Measurements from ENCODE around the gene MRPL18. TPM values are rescaled to one million over a fixed set of nuclear protein-coding genes. Genes with fewer than 3 reads are reported as not detected.

MRPL18 gene
- total and polyA plus RNA-seq, 2 of the 4 experiments (the other 2 are of a cell fraction): 53.4 to 56.8 TPM

DNA sequence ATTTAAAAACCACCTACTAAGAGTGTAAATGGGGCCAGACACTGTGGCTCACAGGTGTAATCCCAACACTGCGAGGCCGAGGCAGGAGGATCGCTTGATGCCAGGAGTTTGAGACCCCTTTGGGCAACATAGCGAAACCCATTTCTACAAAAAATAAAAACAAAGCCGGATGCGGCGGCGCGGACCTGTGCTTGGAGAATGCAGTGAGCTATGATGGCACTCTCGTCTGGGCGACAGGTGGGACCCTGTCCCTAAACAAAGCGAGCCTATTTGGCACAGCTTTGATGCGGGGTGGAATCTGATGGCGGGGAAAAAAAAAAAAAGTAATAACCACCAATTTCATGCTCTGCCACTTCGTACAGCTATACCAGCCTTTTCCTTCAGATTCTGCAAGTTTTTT lies 2.0 kb upstream of the MRPL18 start:
- Histone ChIP-seq H4K5ac (ENCODE audit: low read depth, low read length) (no peak overlapping the region), H3K79me1 (ENCODE audit: low read depth in 1 of 2, low read length in 2 of 2) (peaks cover 15 to 38% of the 10 kb centered on the region in 2 experiments), H2BK120ac (ENCODE audit: low read depth, low read length) (no peak overlapping the region), H3K23ac (ENCODE audit: low read depth, low read length) (no peak overlapping the region), H3K27me3 (ENCODE audit: control insufficient read depth, insufficient read depth, low read length) (no peaks in the 10 kb centered on the region), H2AK9ac (replicated peaks; ENCODE audit: low read depth, low read length, poor library complexity) (no peak overlapping the region), H3K9me3 (ENCODE audit: control insufficient read depth, insufficient read depth, low read length) (no peaks in the 10 kb centered on the region), H3K9ac (ENCODE audit: low read depth, low read length) (peak overlapping the region; percentile 90), H2AFZ (replicated peaks; ENCODE audit: low read length, poor library complexity) (no peak overlapping the region), H3K4ac (ENCODE audit: low read depth, low read length) (no peak overlapping the region), H4K91ac (ENCODE audit: insufficient read depth, low read depth, low read length) (no peak overlapping the region), H2BK15ac (ENCODE audit: low read depth, low read length) (no peak overlapping the region), H3K18ac (ENCODE audit: low read depth, low read length) (no peak overlapping the region), H2BK5ac (ENCODE audit: low read depth, low read length, poor library complexity, severe bottlenecking) (no peak overlapping the region), H3K27ac (ENCODE audit: insufficient read depth, low read length) (peak overlapping the region; percentile 7; the same call in 1 of the 2 replicates), H3K36me3 (ENCODE audit: control insufficient read depth, insufficient read depth, low read length) (peaks cover 15% of the 10 kb centered on the region), H2AK5ac (ENCODE audit: low read depth, low read length) (no peak overlapping the region), H3K4me3 (ENCODE audit: insufficient read depth, low read depth, low read length) (peak overlapping the region; percentile 89), H4K20me1 (ENCODE audit: insufficient read depth, low read length) (peaks cover 16% of the 10 kb centered on the region), H3K14ac (replicated peaks; ENCODE audit: low read depth, low read length) (0 out of 2 replicates have a peak overlapping the region, but pooled peaks have one; percentile 3), H2BK20ac (ENCODE audit: low read depth, low read length) (no peak overlapping the region), H3K9me1 (ENCODE audit: insufficient read depth, low read length) (no peaks in the 10 kb centered on the region), H3K4me2 (ENCODE audit: low read depth, low read length) (peak overlapping the region; percentile 85), H4K8ac (ENCODE audit: low read depth in 2 of 2, low read length in 2 of 2) (no peak overlapping the region), H3K4me1 (ENCODE audit: control insufficient read depth, insufficient read depth, low read length) (peaks cover 4% of the 10 kb centered on the region), H3K56ac (ENCODE audit: extremely low read depth, insufficient read depth, low read length) (no peak overlapping the region)
- in situ Hi-C loops (cut with MboI; ENCODE audit: low sequenced_read_pairs): no loop called here
- ATAC-seq (ENCODE audit: low read depth) (no peak), DNase-seq (no peak)
- BruUV-seq (replicated peaks): TSS peak; percentile 28
- no CpG with 5 or more reads among the region's 15 CpGs for WGBS, 2 experiments (ENCODE audit: extremely low coverage in 2 of 2, insufficient read length in 1 of 2)
- dilution Hi-C loops (cut with HindIII; ENCODE audit: low sequenced_read_pairs, unreplicated experiment): no loop called here
- ChIA-PET CTCF (interaction anchor here (0.5 to 0.6 kb wide), 2 partner anchors 15 to 653 kb away, joined by 4 to 5 read pairs; no protein-coding TSS in a partner anchor), POLR2A (ENCODE audit: unreplicated experiment) (no interaction called here)
- TF ChIP-seq, protein P1, sequence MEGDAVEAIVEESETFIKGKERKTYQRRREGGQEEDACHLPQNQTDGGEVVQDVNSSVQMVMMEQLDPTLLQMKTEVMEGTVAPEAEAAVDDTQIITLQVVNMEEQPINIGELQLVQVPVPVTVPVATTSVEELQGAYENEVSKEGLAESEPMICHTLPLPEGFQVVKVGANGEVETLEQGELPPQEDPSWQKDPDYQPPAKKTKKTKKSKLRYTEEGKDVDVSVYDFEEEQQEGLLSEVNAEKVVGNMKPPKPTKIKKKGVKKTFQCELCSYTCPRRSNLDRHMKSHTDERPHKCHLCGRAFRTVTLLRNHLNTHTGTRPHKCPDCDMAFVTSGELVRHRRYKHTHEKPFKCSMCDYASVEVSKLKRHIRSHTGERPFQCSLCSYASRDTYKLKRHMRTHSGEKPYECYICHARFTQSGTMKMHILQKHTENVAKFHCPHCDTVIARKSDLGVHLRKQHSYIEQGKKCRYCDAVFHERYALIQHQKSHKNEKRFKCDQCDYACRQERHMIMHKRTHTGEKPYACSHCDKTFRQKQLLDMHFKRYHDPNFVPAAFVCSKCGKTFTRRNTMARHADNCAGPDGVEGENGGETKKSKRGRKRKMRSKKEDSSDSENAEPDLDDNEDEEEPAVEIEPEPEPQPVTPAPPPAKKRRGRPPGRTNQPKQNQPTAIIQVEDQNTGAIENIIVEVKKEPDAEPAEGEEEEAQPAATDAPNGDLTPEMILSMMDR (conservative IDR thresholded peaks at IDR 0.05; ENCODE audit: low read depth, low read length): no peak
- no peak for TF ChIP-seq CHD1 (IDR thresholded peaks at IDR 0.05; ENCODE audit: low read depth, low read length)
- no peak for TF ChIP-seq NFE2L2 (IDR thresholded peaks at IDR 0.05; ENCODE audit: low read depth, low read length)
- no peak for TF ChIP-seq CEBPB (IDR thresholded peaks at IDR 0.05; ENCODE audit: low read depth, low read length)
- TF ChIP-seq, protein P2, sequence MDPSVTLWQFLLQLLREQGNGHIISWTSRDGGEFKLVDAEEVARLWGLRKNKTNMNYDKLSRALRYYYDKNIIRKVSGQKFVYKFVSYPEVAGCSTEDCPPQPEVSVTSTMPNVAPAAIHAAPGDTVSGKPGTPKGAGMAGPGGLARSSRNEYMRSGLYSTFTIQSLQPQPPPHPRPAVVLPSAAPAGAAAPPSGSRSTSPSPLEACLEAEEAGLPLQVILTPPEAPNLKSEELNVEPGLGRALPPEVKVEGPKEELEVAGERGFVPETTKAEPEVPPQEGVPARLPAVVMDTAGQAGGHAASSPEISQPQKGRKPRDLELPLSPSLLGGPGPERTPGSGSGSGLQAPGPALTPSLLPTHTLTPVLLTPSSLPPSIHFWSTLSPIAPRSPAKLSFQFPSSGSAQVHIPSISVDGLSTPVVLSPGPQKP (IDR thresholded peaks at IDR 0.05; ENCODE audit: borderline replicate concordance, low read depth, low read length): no peak
- TF ChIP-seq RCOR1 (IDR thresholded peaks at IDR 0.05; ENCODE audit: insufficient replicate concordance, low read length): no peak
- TF ChIP-seq POLR2A (IDR thresholded peaks at IDR 0.05; ENCODE audit: low read depth, low read length): no peak
- no peak for TF ChIP-seq BHLHE40 (IDR thresholded peaks at IDR 0.05; ENCODE audit: low read depth, low read length)
- TF ChIP-seq SMC3 (IDR thresholded peaks at IDR 0.05; ENCODE audit: low read depth, low read length): no peak
- TF ChIP-seq MAZ (IDR thresholded peaks at IDR 0.05; ENCODE audit: borderline replicate concordance, low read depth, low read length): no peak
- no peak for TF ChIP-seq RFX5 (IDR thresholded peaks at IDR 0.05; ENCODE audit: low read depth, low read length)
- TF ChIP-seq MAFK (IDR thresholded peaks at IDR 0.05; ENCODE audit: low read depth, low read length): no peak
- no peak for TF ChIP-seq RAD21 (IDR thresholded peaks at IDR 0.05; ENCODE audit: low read length)
- no peak for TF ChIP-seq FOS (IDR thresholded peaks at IDR 0.05; ENCODE audit: low read depth, low read length)
- no peak for TF ChIP-seq MXI1 (IDR thresholded peaks at IDR 0.05; ENCODE audit: borderline replicate concordance, low read depth, low read length)
- TF ChIP-seq, protein P3, sequence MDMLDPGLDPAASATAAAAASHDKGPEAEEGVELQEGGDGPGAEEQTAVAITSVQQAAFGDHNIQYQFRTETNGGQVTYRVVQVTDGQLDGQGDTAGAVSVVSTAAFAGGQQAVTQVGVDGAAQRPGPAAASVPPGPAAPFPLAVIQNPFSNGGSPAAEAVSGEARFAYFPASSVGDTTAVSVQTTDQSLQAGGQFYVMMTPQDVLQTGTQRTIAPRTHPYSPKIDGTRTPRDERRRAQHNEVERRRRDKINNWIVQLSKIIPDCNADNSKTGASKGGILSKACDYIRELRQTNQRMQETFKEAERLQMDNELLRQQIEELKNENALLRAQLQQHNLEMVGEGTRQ (IDR thresholded peaks at IDR 0.05; ENCODE audit: low read depth, low read length): no peak
- intact Hi-C loops (cut with micrococcal nuclease): loop anchor here (1.0 to 2.0 kb wide), 2 partner anchors 26 to 153 kb away; partner anchors contain the start of gene ACAT2
